Activated CD4-positive, alpha-beta T cell treated with anti-CD3 and anti-CD28 coated beads, Interleukin-2, Interleukin-4, amounts not matched to agents 100 ng/mL and 50 ng/mL, durations not matched to agents 16 hours and 8 hours (primary cell): ENCODE data around the gene IRF6.

Experiments used
- DNase-seq: peaks from one replicate; pipeline ENCODE4 v3.0.0-alpha.2; 2020; ENCODE audit warnings: low spot score

Gene IRF6

DNA sequence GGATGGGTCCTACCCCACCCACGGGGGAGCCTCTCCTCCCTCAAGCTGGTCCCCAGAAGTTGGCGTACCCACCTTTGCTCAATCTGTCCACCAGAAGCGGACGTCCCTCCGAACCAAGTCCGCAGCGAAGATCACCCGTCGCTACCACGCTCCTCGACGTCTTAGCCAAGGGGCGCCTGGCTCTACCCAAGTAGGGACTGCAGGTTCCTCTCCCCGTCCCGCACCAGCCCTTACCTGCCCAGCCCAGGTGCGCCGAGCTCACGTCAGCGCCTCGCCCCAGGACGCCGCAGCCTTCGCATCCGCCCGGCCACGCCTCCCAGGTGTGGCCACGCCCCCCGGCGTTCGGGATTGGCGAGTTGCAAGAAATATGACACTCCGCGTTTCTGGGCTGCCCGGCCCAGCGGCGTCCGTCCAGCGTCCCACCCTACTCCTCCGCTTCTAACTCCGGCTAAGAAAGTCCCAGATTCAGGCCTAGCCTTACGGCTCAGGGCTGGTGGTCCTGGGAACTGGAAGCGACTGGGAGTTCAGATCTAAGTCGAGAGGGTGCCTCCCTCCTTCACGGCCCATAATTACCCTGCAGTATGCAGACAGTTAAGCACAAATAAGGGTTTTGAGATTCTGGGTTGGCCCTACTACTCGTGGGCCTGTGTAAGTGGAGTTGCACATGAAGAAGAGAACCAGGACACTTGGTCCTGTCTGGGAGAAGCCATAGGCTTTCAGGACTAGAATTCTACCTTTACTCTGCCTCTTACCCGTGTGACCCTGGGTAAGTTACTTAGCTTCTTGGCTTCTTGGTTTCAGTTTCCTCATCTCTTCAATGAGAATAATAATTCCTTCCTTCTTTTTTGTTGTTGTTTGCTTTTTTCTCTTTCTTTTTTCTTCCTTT is at the start of gene IRF6:
Gene IRF6 (minus strand): TSS at position 268 of the 886 bp plus-strand sequence. CDS start 4,729 bp downstream, outside the sequence.
- peak; percentile 10 for DNase-seq

DNA sequence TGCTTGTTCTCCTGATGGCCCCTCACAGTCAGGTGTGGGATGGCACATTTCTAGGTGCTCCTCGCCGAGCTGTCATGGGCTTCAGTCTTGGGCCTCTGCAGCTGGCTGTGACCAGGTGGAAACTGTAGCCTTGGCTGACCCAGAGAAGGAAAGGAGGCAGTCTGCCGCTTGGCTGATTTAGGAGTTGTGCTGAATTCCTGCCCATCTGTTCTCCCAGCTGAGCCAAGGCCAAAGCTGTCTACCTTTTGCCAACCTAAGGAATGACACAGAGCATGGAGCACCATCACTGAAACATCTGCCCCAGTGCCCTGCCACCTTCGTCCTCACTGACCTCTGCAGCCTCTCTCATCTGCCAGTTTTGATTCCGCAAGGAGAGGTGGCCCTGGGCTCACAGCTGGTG is 49.7 kb upstream of the IRF6 start:
- DNase-seq: no peak

DNA sequence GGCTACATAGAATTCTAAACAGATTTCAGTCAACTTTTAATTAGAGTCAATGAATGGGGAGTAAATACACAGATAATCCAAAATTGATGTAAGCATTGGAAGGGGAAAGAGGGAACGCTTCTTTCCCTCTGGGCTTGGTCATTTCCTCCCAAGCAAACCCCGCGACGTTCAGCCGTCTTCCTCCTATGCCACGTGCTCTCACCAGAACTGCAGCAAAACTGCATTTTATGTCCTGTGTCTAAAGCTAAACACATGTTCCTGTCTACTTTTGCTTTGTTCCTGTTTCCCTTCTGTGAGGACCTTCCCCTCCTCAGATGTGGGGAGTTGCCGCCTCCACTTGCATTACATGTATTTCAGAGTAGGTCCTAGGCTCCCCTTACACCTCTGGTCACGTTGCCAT is 49.1 kb upstream of the IRF6 start:
- no peak for DNase-seq

DNA sequence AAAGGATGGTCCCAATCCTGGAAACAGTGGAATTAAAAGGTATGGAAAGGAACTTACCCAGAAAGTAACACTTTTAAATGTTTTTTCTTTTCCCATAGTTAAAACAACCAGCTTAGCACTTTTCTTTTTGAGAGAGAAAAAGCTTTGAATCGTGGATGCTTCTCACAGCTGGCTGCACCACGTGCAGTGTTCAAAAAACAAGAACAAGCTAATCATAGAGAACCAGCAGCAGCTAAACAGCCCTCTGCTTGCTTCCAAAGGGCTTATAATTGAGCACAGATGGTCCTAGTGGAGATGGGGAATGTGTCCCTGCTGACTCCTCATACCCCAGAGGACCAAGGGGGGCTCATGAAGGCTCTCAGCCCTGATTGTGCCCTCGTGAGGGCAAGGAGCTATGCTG is 48.3 kb upstream of the IRF6 start:
- DNase-seq: no peak

DNA sequence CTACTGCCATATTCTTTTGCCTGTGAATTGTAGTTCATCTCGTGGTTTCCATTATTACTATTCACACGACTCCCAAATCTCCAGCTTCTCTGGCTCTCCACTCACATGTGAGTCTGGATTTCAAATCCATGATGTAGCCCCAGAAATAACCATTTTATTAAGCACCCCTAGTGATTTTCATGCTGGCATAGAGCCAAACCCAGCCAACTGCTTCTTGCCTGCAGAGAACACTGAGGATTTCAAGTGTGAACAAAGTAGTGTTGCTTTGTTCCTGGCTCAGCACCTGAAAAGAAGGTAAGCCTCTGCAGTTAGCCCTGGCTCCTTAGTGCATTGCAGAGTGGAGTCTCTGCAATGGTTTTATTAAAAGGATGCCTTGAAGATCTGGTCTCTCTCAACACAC is 47.7 kb upstream of the IRF6 start:
- DNase-seq: no peak

DNA sequence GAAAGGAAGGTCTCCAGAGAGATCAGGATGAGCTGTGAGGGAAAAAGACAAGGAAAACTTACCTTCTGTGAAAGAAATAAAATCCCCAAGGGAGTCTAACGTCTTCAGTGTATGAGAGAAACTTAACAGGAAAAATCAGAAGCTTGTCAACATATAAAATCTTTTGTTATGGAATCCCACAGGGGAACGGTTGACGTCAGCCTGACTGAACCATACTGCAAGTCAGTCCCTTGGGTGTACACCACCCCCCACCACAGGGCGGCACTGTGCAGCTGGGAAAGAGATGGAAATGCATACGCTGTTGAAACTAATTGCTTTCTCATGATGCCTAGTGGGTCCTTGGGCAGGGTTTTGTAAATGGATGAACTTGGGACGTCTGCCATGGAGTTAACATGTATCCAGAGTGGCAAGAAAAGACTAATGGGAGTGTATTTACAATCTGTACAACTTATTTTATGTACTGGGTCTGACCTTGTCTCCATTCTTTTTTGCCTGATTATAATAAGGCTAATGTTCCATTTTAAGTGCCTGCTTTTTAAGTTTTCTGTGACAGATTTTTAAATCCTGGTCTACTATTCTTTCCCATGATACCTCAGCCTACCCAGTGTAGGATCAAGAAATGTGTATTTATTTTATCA is 44.5 kb upstream of the IRF6 start:
- DNase-seq: peak; percentile 27

DNA sequence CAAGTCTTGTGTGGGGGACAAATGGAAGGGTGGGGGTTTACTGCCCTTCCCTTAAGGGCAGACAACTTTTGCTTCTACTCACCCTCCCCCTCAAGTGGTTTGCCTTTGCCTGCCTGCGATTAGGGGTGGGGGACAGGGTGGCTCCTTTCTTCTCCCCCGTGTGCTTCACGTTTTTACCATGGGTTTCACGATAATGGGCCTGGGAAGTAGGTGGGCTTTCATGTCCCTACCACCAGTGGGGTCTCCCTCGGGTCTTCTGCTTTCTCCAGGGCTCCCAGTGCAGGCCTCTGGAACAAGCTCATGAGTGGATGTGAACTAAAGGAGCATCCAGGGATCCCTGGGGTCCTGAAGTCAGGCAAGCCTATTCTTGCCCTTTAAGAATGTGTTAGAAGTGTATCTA is 43.4 kb upstream of the IRF6 start:
- DNase-seq: no peak

DNA sequence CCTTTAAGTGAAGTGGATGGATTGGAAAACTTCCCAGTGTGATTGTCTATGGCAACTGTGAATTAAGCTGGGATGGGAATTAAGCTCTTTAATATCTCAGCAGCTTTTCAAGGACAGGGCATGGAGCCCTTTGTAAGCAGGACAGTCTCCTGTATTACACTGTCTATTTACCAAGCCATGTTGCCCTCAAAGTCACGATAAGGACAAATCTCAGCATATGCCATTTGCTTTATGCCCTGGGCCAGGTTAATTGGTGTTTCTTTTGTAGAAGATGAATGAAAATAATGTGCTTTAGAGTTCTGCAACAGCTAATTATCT is 39.4 kb upstream of the IRF6 start:
- DNase-seq: no peak

DNA sequence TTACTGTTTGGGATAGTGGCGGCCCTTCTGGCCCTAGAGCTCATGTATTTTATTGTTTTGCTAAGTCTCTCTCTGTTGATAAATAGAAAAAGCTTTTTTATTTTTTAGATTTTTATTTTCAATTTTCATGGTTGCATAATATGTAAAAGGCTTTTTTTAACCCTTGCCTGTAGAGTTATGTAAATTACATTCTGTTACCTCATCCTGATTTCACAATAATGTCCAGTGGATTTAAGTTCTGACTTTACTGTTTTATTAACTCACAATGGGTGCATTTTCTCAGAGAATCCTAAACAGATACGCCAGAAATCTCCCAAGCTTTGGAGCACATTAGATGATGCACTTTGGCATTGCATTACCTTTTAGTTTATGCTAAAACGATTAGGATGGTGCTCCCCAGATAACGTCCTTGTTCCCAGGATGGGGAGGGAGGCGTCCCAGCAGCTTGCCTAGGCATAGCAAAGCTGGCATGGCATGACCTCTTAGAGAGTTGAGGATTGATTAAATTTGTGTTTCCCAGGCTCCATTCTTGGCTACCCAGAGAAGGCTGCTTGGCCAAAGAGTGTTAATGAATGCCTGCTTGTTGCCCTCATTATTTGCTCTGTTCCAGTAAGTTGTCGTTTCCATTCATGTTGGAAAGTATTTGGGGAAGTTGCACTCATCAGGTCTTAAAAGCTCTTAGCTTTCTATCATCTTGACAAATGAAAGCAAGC is 38.9 kb upstream of the IRF6 start:
- no peak for DNase-seq

DNA sequence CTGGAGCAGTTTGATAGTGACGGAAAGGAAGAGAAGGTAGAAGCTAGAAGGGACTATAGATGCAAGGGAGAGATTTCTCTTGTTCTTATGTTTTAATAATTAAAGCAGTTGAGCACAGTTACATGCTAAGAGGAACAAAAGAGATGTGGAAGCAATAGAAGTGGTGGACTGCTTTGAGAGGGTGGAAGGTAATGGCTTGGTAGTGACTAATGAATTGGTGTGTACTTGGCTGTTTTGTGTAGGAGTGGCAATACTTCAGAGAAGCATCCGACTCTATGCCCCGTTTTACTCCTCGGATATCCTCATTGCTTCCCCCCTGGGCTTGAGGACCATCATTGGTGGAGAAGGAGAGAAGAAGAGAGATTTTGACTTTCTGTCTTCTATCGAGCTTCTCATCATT is 34.7 kb upstream of the IRF6 start:
- no peak for DNase-seq

DNA sequence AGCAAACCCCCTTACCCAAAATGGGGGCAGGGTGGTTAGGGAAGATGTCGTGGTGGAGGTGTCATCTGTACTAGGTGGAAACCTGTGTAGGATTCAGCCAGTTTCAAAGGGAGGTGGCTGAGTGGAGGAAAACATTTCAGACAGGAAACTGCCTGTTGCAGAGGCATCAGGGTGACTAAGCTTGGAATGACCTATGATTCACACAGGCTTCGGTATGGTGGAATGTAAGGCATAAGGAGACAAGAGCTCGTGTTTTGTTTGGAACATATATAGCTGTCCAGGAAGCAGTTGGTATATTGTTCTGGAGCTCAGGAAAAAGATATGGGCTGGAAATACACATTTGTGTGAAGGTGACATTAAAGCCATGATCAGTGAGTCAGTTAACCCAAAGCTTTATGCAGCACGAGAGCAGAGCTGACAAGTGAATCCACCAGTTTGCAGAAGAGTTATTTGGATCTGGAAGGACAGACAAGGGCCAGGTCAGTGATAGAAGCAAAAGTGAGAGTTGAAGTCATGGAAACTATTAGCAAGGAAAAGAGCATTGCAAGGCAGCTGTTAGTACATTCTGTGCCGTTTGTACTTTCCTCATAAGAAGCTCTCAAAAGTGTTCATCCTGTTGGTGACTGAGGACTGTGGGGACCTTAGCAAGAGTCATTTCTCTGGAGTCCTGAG is 34.1 kb upstream of the IRF6 start:
- no peak for DNase-seq

DNA sequence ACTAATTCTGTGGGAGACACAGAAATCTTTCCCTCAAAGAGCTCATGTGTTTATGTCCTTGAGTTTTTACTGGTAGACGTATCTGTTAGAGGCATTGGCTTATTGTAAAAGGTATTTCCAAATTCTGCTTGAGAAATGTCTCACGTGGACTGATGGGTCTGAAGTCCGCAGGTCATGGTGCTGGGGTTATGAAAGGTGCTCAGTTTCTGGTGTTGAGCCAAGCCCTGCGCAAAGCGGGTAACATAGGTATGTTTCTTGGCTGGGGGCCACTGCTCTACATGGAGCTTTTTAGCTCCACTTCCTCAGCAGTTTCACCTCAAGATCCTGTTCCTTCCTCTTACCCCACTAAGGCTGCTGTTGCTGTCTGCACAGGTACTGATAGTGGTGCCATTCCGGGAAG is 32.6 kb upstream of the IRF6 start:
- no peak for DNase-seq

DNA sequence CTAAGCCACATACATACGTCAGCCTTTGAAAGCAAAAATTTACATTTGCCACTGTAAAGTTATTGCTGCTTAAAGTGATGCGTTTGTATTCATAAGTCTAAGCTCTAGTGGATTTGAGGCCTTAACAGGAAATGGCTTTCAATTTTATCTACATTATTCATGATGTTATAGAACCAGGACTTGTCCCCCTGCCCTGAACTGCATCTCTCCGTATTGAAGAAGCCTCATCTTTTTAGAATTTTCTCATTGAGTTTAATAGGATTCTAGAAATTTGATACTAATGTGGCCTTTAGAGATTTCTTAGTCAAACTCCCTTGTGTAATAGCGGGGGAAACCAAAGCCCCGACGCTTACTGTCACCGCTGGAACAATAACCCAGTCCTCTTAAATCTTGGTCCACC is 31.7 kb upstream of the IRF6 start:
- DNase-seq: no peak

DNA sequence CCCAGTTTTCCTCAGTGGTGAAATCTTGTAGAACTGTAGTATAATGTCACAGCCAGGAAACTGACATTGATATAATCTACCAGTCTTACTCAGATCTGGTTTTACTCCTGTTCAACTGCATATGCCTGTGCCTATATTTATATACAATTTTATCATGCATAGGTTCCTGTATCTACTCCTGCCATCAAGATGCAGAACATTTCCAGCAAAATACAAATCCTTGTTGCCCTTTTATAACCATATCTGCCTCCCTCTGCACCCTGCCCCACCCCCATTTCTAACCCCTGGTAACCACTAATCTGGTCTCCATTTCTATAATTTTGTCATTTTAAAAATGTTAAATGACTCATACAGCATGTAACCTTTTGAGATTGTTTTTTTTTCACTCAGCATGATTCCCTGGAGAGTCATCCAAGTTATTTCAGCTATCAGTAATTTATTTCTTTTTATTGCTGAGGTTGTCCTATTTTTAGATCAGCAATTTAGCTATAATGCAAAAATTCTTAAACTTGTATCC is 29.9 kb upstream of the IRF6 start:
- peak; percentile 38 for DNase-seq

DNA sequence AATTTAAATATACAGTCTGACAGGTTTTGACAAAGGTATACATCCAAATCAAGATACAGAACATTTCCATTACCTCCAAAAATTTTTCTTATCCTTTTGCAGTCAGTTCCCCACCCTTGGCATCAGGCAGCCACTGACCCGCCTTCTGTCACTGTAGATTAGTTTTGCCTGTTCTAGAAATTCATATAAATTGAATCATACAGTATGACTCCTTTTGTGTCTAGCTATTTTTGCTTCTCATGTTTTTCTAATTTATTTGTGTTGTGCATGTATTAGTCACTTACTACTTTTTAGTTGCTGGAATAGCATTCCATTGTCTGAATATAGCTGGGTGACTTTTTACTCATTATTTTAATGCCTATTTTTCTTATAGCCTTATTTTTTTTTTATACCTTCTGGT is 25.7 kb upstream of the IRF6 start:
- no peak for DNase-seq

DNA sequence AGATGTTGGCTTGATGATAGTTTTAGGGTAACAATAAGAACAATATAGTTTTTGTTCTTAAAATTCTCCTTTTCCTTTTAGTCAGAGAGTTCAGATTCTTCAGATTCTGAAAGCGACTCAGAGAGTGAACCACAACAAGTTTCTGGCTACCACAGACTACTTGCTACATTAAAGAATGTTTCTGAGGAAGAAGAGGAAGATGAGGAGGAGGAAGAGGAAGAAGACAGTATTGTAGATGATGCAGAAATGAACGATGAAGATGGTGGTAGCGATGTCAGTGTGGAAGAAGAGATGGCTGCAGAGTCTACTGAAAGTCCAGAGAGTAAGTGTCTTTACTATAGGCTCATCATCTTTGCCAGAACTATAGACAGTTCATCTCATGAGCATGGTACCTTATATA is 24.8 kb upstream of the IRF6 start:
- DNase-seq: no peak

DNA sequence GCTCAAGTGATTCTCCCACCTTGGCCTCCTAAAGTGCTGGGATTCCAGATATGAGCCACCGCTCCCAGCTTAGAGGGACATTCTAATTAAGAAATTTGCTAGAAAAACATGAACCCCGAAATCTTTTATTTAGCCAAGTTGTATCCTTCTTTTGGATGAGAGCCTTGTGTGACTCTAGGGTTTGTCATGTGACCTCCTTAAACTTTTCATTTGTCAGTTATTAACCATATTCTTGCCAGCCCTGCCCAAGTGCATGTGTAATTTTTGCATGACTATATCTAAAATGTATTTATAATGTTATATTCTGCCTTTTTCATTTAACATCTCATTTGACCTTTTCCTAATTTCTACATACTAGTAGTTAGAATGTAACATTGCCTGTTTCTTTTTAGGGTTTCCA is 23.8 kb upstream of the IRF6 start:
- no peak for DNase-seq

DNA sequence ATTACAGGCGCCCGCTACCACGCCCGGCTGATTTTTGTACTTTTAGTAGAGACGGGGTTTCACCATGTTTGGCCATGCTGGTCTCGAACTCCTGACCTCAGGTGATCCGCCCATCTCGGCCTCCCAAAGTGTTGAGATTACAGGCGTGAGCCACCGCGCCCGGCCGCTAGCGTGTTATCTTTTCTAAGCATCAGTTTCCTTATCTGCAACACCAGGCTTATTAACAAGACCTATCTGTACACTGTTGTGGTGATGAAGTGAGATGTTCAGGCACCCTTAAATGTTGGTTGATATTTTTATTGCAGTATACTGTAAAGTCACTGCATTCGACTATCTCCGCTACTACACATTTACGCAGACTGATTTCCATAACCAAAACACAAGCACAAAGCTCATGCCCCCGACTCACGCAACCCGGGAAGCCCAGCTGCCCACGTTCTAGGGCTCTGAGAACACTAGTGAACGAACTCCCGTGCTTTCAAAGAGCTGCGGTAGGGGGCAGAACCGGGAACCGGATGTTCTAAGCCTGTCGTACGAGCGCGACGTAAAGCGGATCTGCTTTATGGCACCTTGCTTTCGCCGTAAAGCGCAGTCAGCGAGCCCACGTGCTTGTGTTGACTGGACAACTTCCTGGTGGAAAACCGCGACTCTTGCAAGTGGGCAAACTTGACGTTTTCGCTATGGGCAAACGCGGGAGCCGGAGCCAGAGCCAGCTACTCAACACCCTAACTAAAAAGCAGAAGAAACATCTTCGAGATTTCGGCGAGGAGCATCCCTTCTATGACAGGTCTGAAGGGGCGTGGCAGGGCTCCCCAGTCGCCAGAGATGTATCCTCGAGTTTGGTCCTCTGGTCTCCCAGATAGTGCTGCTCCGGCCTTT is 21.7 kb upstream of the IRF6 start, which contains the start of gene UTP25:
Gene UTP25 (plus strand): TSS at position 589 of the 879 bp plus-strand sequence. CDS start 92 bp downstream, at position 681.
- peak; percentile 96 for DNase-seq

DNA sequence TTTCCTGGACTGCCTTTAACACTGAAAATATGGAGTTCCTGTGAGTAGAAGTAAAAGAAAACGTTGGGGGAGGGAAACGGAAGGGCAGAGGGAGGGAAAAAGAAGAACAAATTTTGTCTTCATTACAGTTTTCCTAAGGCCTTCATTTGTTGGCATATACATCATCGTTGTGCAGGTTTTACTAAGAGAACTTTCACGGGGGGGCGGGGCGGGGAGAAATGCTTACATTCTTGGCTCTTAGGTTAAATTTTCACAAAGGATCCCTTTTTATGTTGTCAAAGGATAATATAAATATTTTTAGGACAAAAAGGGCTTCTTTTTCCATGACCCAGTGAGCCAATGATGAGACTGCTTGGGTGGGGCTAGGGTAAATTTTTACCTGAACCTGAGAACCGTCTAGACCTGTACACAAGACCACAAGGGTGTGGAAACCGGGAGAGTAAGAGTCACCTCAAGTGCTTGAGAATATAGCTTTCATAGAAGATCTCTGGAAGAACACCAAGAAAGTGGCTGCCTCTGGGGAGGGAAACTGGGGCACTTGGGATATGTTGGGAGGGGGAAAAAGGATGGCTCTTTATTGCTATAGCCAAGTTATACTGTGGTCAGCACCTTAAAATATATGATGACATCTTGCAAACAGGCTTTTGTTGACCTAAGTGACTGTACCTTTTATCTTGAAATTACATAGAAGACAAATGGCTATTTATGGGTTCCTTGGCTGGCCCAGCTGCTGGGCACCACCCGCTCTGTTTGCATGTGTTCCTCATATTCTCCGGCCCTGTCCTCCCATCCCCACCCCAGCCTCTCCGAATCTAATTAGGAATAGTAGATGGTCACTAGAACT is 19.9 kb upstream of the IRF6 start:
- no peak for DNase-seq
